Tibial nerve (tissue), 4 donors: ENCODE measurements around the gene CASP3.

Source experiments
- CTCF ChIP-seq, 5 experiments: fragments of 200-600 bp in 3 of 5; fragments of 450-650 bp in 2 of 5; sonication (generic) in 3 of 5; IDR thresholded peaks; one replicate each; pipeline ENCODE4 v1.5.1; 2016 to 2019; ENCODE audit warnings: antibody characterized with exemption in 5 of 5, mild to moderate bottlenecking in 3 of 5, moderate library complexity in 2 of 5
- EP300 ChIP-seq, 2 donors: sonication (generic); formaldehyde crosslinking; IDR thresholded peaks; one replicate each; pipeline ENCODE4 v1.6.1; 2017; ENCODE audit warnings: antibody characterized with exemption in 2 of 2, mild to moderate bottlenecking in 1 of 2
- POLR2A ChIP-seq, 2 donors: fragments of 450-650 bp; IDR thresholded peaks; one replicate each; pipeline ENCODE4 v1.6.1; 2017; ENCODE audit warnings: antibody characterized with exemption in 2 of 2, mild to moderate bottlenecking in 2 of 2, moderate library complexity in 2 of 2

- TF ChIP-seq POLR2A (IDR thresholded peaks at IDR 0.05): no peak
- no peak for TF ChIP-seq EP300 (IDR thresholded peaks at IDR 0.05)
- TF ChIP-seq CTCF (IDR thresholded peaks at IDR 0.05): no peak
Measured at GRCh38 chr4:184635381-184635780, 13.9 kb downstream of the CASP3 start.
